Stimulated activated CD8-positive, alpha-beta memory T cell treated with anti-CD3 and anti-CD28 coated beads, Interleukin-12 subunit alpha, Interleukin-12 subunit beta, amount 100 ng/mL, for 4 hours (primary cell): ENCODE results near the gene FLRT2.

ENCODE experiments used
- DNase-seq: peaks from one replicate; pipeline ENCODE4 v3.0.0-alpha.2; 2020; ENCODE audit warnings: low read depth

FLRT2 gene

DNA sequence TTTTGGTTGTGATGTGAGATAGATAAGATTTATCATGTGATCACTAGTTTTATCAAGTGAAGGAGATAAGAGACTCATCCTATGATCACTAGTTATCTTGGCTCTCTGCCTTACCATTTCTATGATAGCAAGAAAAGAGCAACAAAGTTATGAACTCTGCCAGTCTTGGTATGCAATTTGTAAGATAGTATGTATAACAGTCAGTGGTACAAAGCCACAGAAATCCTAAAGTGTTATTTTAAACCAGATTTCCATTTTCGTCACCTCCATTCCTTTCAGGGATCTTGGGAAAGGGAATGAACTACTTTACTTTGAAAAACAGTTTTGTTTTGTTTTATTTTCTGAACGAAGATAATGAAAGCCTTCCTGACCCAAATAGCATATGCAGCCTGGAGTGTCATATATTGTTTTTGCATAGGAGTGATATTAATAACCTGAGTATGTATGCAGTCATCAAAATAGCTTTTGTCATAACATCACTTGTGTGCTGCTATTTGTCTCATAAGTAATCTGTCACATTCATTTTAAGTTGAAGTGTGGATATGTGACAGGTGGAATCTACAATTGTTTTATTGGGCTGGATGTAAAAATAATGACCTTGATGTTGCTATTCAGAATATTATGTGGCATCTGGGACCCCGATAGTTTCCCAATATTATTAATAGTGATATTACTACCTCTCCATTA is 35.0 kb downstream of the FLRT2 start:
- DNase-seq = no peak

DNA sequence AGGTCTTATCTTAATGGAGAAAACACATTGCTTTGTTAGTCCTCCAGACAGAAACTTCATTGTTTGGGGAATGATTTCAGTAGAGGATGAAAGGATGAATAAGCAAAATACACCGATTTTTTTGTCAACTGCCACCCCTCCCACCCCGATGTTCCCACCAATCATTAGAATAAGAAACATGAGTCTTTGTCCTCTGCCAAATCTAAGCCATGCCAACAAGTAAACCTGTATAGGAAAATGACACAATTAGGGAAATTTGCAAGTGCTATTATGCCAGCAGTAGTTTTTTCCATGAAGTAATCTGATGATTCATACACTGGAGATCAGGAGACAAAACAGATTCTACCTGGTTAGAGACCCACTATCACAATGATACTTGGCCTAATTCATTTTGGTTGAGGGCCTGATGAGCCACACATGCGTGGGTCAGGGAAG is 35.9 kb downstream of the FLRT2 start:
- DNase-seq = no peak

DNA sequence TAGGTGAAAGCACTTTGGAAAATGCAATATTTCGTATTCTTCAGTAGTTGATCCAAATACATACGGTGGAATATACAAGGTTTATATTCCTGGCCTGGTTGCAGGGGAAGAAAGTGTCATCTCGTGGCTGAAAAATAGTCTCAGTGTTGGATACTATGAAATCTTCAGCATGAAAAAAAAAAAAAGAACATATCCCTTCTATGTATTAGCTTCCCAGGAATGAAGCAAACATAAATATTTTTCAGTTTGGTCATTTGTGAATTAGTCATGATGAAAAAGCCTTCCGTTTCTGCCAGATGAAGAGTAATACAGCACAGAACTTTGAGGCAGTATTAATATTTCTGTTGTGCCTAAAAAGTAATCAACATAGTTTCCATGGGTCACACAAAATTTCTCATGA is 36.7 kb downstream of the FLRT2 start:
- no peak for DNase-seq

DNA sequence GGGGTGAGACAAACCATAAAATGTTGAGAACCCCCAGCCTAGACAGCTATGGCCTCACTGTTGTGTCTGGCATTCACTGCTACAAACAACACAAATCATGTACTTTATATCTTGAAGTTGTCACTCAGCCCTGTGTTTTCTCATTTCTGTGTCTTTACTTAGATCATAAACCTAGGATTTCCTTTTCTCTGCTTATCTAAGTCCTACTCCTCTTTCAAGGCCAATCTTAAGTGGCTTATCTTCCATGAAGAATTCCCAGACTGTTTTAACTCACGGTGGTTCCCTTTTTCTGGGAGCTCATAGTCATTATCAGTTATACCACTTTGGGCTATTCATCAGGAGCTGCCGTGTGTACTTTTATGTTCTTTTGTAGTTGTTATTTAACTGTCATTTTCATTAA is 42.1 kb downstream of the FLRT2 start:
- DNase-seq = no peak

DNA sequence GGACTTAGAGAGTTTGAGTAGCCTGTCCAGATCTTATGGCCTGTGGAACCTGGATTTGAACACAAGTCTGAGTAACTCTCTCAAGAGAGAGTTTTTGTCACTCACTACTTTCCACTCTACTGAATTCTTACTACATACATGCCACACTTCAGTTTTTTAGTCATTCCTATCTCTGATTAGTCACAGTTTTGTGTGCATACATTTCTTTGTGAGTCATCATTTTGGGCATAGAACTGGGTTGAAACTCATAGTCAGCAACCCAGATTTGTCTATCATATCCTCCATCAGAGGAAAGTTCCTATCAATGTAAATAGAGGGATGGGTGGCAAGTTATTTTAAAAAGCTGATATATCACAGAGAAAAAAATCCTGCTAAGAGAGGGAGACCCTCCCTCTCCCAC is 42.9 kb downstream of the FLRT2 start:
- DNase-seq = no peak

DNA sequence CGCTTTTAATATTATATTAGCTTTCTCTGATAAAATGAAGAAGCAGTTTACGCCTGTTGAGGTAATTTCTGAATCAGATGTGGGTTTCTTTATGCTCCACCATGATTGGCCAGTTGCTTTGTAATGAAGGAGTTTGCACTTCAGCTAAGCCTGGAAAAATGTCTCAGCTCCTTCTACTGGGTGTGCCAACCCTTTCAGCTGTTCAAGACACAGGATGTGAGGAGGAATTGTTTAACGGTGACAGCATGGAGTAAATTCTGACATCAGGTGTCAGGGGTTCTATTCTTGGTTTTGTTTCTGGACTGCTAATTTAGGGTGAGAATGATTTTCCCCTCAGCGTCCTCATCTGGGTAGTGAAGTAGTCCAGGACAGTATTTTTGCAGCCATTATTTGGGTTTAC is 43.5 kb downstream of the FLRT2 start:
- no peak for DNase-seq

DNA sequence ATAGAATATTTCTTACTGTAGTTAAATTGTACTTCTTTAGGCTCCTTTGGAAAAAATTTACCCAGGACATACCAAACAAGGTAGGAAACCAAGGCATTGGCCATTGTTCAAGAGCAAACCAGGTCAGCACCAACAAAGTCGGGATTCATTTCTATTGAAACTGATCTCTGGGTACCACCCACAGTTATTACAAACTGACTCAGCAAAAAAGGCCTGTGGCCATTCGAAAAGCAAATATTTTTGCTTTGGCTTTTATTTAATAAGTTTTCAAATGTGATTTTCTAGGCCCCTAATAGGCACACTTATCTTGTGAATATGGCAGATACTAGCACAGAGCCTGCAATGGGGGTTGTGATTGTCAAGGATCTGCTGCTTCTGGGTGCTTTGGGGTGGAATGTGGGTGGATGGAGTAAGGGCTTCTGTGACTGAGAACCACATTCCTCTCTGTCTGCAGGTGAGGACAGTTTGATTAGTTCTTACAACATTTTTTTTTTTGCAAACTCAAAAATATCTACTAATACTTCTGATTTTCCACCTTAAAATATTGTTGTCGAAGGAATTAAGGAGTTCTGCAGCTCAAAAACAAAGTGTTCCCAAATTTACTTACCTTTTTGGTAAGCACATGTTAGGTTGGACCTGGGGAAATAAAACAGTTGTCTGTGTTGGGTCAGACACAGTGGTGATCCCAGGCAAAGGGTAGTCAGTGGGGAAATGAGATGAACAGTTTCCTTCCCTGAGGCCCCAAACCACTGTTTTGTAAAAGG is 45.1 kb downstream of the FLRT2 start:
- DNase-seq = no peak

DNA sequence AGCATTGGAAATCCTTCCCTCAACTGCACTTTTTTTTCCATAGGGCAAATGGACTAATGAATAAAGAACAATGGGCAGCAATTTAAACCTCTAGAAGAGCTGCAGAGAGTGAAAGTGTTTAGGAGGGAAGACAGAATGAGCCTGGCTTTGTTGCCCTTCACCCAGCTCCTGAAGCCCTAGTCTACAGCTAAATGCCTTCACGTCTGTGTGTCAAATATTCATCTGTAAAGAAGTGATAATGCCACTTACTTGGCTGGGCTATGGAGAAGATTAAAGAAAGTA is 45.6 kb downstream of the FLRT2 start:
- no peak for DNase-seq

DNA sequence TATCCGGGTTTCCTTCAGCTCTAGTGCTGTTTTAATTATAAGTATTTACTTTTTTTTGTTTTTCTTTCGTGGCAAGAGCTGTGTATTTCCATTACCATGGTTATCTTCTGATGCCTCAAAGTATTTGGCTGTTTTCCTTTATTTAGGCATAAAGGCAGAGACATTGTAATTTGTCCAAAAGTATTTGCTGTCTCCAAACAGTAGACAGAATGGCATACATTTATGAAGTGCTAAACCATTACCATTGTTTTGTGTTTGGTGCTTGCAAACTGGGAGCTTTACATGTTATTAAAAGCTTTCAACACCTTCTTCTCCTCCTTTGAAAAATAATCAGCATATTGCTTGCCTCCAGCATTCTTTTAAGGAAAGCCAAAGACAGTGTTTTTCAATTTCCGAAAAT is 46.3 kb downstream of the FLRT2 start:
- DNase-seq = no peak

DNA sequence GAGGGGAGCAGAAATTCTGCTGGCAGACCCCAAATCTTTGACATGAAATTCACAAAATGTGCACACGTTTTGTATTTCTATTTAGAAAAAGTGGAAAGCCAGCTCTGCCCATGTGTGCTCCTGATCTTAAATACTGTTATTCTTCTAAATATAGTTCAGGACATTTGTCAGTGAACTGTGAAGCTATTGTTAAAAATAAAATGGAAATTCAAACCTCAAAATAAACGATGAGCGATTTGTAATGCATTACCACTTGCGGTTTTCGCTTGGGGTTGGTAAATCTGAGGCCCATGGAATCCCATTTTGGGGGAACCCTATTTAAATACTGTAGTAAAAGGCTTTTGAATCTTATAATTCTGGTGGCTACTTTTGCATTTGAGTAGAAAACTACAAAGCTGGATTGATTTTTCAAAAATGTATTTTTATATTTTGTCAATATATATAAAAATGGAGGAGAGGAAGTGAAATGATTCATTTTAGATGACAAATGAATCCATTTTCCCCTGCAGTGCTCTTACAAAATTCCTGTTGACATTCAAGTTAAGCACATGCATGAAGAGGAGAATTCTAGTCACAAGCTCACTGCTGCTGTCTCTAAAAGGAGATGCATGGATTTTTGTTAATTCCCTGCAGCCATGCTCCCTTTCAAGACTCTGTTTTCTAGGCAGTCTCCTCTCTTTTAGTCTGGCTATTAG is 47.1 kb downstream of the FLRT2 start:
- DNase-seq = no peak

DNA sequence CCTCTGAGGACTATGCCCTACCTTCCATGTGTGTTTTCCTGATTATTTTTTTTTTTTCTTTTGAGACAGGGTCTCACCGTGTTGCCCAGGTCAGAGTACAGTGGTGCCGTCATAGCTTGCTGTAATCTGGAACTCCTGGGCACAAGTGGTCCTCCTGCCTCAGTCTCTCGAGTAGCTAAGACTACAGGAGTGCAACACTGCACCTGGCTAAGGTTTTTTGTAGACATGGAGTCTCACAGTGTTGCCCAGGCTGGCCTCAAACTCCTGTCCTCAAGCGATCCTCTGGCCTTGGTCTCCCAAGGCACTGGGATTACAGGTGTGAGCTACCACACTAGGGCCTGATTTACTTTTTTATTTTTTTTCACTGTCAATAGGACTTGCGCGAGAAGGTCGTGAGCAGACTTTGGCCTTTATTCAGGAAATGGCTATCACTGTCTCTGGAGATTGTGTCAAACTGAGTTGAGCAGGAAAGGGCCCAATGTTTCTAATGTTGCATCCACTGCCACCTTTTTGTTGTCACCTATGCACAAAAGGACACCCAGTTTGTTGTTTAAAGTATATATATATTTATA is 47.7 kb downstream of the FLRT2 start:
- no peak for DNase-seq

DNA sequence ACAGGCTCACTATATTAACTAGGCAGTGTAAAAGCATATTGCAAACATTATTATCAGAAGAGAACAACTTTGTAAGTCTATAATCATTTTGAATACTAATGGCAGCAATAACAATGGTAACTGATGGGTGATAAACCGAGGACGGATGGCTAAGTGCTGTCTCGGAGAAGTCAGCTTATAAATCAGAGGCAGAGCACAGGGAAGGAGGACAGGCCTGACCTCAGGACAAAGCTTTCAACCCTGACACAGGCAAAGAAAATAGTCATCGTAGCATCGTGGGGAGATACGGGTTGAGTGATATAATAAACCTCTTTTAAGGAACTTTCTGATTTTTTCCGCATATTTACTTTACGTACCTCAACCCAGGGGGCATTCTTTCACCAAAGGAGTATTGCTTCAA is 48.4 kb downstream of the FLRT2 start:
- DNase-seq = no peak

DNA sequence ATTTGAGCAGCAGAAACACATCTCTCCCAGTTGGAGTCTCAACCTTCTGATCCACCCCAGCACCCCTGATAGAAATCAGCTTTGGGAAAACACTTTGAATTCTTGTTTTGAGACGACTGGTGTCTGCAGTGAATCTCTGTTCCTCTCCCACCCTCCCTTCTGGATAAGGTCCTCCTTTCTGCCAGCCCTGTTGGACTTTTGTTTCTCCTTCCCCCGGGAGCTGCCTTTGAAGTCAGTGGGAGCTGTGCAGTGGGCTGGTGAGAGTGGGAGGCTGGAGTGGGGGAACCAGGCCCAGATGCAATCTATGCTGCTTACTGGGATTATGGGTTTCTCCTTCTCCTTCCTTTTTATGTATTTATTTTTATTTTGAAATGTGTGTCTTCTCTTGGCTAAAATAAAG is 49.0 kb downstream of the FLRT2 start:
- no peak for DNase-seq

DNA sequence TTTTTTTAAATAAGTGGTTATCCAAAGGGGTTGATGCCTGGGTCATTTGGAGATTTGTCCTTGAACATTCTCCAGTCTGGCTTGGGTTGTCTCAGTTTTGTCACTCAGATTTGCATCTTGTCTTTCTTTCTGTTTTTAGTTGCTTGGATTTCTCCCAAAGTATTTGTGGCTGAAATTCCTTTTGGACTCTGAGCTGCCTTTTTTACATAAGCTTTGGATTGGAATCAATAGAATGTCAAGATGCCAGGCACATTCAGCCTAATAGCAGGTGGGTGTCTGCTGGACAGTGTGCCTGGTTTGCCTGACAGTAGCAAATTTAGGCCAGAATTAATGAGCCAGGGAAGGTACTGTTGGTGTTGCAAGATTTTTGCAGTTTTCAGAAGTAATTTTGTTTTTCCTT is 50.0 kb downstream of the FLRT2 start:
- no peak for DNase-seq

DNA sequence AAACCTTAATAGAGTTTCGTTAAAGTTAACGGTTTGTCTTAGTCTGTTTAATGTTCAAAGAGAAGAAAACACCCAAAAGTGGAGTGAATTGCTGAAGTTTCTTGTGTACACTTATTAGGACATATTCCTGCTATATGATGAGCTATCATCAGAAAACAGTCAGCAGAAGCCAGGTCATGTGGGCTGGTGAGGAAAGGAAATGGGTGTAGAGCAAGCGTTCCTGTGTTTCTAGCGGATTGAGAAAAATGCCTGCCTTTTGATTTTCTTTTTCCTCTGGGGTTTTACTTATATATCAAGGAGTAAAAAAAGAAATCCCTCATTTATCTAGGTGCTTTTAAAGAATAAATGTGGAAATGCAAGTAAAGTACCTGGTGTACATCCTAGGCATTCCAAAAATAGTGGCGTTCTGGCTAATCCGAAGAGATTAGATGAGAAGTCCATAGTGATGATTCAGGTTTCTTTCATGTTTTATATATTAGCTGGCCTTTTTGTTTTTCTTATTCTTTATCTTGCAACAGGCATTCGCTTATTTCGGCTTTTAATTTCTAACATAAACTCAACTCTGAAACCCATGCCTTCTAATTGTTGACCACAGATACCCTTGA is 50.7 kb downstream of the FLRT2 start:
- DNase-seq = no peak

DNA sequence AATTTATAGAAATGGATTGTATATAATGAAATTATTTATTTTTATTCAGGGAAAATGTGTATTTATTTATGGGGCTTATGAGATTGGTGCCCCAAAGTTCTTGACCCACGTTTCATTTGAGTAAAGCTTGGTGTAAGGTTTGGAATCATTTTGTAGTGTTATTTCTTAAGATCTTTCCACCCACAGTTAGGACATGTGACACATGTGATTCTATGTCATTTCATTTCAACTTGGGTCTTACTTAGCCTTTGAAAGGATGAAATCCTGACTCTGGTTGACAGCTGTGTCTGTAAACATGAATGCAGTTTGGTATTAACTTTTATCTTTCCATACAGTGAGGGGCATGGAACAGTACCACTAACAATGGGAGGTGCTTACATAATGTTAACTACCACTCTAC is 51.7 kb downstream of the FLRT2 start:
- no peak for DNase-seq

DNA sequence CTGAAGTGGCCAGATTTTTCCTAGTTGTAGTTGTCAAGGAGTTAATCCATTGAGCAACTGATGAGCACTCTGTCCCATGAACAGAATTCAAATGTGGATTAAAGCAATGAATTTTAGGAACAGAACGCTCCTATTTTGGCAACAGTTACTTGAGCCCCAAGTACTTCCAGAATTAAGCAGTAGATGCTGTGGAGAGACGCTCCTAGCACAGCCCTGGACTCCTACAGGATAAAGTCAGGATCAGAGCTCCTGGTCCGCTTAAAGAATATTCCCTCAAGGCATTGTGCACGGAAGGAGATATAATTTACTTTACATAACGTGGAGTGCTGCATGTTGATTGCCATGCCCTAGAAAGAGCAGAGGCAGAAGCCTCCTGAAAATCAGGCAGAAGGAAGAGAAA is 53.4 kb downstream of the FLRT2 start:
- DNase-seq = no peak

DNA sequence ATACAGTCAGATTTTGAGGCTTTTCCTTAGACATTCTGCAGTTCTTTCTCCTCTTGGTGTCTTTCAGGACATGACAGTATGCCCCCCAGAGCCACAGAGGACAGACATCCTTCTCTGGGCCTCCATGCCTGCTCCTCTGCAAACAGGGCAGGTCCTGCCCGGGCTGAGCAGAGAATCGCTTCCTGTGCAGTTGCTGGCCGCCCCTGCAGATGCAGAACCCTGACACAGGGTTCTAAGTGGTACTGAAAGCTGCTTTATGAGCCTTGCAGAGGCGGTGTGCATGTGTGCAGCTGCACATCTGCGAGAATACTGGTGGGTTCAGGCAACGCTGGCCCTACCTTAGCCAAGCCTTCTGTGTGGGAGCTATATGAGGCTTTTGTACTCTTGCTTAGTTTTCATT is 54.5 kb downstream of the FLRT2 start:
- DNase-seq = no peak

DNA sequence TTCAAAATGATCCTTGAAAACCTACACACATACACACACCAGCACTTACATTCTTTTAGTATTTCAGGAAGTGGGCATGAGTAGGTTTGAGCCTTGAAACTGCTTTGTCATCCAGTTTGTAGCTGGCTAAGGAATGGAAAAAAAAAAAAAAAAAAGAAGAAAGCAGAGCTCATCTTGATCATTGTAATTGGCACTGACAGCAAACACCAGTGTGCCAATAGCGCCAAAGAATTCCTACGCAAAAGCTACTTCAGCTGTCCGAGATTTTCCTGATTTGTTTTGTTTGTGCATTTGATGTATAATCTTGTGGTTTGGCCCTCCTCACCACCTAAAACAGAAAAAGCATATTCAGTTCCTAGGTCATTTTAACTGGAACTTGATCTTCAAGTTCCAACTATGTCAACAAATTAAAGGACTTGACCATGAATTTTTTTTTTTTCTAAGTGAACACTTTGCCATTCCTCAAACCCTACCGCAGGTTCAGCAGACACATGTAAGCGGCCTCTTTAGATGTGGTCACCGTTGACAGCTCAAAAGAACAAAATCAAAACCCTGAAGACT is 57.3 kb downstream of the FLRT2 start:
- DNase-seq = no peak

DNA sequence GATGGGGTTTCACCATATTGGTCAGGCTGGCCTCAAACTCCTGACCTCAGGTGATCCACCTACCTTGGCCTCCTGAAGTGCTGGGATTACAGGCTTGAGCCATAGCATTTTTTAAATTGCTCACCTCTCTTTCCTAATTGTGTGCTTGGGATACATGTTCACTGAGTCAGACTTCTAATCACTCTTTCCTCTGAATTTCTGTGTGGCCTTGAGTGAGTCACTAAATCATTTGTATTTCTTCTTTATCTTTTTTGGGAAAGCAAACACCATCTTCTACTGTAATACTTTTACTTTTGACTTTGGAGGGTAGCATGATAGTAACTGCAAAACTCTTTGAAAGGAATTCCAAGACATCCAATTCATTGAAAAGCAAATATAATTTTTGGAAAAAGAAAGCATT is 60.8 kb downstream of the FLRT2 start:
- no peak for DNase-seq

DNA sequence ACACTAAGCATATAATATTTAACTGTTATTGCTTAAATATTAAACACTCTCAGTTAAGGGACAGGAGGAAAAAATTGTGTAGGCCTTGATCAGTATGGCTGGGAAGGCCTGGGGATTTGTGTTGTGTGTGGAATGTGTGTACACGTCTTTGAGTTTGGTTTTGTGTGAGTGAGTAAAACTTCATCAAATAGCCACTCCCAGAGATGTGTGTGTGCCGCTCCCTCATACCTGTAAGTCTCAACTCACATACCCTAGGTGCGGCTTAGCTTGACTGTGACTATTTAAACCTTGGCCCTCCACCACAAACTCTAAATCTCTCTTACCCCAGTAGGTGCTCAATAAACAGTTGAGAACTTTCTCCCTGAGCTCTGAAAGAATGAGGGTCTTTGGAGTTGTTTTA is 64.3 kb downstream of the FLRT2 start:
- no peak for DNase-seq

DNA sequence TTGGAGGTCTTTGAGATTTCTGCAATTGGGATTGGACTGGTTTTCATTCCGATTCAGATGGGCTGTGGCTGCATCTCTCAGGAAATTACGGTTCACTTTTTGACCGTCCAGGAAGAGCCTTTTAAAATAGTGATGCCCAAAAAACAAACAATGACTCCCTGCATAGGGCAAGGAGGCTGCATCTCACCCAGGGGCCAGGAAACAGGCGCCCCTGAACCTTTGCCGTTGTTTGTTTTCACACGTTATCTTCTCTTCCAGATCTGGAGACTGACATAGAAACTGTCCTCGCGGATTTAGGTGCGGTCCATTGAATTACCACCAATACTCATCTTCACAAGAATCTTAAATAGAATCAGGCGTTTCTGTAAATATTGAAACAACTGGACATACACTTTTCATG is 66.0 kb downstream of the FLRT2 start:
- DNase-seq = no peak

DNA sequence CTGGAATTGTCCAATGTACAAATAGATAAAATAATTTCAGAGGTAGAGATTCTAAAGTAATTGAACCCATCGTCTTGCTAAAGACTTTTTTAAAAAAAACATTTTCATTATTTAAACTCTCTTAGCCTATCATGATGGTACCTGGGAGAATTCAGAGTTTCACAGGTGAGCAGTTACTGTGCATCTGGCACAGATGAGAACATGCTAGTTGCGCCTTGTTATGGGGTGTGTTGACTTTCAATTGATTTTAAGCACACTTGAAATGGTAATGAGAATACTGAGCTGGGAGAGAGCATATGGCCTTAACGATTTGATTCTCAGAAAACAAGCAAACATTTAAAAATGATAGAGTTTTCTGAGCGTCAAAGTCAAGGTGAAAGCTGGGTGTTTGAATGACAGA is 66.6 kb downstream of the FLRT2 start:
- DNase-seq = no peak
